Retina (tissue), 1 donor: Measurements from ENCODE around the gene TWSG1.

Experiments used
- DNase-seq: peaks from one replicate; pipeline ENCODE4 v3.0.0-alpha.2; 2016

The TWSG1 gene

GRCh38 chr18:9334329-9334972 is at the start of gene TWSG1:
Gene TWSG1 (plus strand): TSS chr18:9334773. CDS start chr18:9337230, 2,457 bp downstream.
- DNase-seq = peak; percentile 93

DNA sequence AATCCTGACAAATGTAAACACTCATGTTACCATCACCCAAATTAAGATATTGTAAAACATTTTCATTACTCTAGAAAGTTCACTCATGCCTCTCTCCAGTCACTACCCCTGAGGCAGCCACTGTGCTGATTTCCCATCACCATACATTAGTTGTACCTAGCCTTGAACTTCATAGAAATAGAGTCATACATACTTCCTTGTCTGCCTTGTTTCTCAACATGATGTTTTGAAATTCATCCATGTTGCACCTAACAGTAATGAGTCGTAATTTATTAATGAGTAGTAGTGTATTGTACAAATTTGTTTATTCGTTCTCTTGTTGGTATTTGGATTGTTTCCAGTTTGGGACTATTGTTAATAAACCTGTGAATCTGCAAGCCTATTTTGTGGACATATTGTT is 49.0 kb upstream of the TWSG1 start:
- DNase-seq = no peak

GRCh38 chr18:9287036-9287435 is 47.5 kb upstream of the TWSG1 start:
- no peak for DNase-seq

DNA sequence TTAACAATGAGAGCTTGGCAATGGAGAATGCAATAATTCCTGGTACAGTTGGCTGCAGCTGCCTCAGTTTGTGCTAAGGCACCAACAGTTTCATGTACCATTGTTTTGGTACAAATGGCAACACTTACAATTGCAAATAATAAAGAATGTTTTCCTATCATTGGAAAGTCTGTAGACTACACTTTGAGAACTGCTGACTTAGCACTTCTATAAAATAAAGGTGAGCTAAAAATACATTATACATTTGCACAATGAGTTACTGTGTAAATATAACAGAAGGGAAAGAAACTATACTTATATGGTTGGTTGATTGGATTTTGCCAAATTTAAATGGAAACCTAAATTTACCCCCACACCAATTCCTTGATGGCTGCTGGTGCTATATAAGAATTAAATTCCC is 44.9 kb upstream of the TWSG1 start:
- no peak for DNase-seq

- DNase-seq = no peak
Observed at GRCh38 chr18:9290156-9290555, 44.4 kb upstream of the TWSG1 start.

- no peak for DNase-seq
Observed at GRCh38 chr18:9292047-9292446, 42.5 kb upstream of the TWSG1 start.

DNA sequence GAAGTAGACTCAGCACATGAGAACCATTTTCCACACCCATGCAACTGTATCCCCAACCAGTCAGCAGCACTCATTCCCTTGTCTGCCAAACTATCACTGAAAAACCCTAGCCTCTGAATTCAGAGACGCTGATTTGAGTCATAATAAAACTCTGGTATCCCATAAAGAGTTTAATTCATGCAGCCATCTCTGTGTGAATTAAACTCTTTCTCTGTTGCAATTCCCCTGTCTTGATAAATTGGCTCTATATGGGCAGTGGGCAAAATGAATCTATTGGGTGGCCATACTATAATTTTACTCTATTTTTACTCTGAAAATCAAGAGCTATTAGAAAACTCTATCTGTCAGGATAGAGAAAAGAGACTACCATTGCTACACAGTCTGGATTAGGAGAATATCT is 40.6 kb upstream of the TWSG1 start:
- no peak for DNase-seq

DNA sequence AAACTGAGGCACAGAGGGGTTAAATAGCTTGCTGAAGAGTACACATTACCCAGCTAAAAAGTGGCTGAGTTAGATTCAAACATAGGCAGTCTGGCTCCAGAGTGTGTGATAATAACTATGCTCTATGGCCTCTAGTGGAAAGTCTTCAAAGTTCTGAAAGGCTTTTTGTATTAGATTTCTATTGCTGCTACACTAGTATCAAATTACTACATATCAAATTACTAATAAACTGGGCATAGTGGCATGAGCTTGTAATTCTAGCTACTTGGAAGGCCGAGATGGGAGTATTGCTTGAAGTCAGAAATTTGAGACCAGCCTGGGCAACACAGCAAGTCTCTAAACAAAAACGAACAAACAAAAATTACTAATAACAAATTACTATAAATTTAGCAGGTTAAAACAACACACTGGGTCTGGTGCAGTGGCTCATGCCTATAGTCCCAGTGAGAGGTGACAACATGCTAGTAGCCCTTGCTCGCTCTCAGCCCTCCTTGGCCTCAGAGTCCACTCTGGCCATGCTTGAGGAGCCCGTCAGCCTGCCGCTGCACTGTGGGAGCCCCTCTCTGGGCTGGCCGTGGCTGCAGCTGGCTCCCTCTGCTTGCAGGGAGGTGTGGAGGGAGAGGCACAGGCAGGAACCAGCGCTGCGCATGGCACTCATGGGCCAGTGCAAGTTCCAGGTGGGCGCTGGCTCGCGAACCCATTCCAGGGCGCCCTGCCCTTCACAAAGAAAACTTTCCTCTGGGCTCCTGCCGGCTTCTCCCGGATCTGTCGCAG is 38.2 kb upstream of the TWSG1 start:
- no peak for DNase-seq

DNA sequence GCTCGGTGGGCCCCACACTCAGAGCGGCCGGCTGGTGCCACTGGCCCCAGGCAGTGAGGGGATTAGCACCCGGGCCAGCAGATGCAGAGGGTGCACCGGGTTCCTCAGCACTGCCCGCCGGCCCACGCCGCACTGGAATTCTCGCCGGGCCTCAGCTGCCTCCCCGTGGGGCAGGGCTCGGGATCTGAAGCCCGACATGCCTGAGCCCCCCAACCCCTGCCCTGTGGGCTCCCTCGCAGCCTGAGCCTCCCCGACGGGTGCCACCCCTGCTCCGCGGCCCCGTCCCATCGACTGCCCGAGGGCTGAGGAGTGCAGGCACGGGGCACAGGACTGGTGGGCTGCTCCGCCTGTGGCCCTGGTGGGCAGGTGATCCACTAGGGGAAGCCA is 37.6 kb upstream of the TWSG1 start:
- DNase-seq = no peak

DNA sequence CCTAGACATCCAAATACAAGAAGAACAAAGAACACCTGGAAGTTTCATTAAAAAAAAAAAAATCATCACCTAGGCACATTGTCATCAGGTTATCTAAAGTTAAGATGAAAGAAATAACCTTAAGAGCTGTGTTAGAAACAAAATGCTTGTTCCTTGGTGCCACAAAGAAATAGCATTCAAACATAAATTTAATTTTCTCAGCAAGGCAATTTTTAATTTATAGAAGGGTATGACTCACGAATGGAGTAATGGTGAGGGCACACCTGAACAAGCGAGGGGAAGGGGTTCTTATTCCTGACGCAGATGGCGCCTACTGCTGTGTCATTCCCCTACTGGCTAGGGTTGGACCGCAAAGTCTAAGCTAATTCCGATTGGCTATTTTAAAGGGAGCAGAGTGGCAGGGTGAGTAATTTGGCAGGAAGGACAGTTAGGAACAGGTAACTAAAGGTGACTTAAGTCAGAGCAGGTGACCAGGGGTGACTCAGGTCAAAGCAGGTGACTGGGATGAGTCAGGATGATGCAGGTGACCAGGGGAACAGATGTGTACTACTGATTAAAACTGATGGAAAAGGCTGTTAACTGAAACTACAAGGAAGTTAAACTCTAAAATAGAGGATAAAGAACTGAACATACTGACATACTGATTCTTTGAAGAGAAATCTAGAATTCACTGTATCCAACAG is 30.0 kb upstream of the TWSG1 start:
- no peak for DNase-seq

DNA sequence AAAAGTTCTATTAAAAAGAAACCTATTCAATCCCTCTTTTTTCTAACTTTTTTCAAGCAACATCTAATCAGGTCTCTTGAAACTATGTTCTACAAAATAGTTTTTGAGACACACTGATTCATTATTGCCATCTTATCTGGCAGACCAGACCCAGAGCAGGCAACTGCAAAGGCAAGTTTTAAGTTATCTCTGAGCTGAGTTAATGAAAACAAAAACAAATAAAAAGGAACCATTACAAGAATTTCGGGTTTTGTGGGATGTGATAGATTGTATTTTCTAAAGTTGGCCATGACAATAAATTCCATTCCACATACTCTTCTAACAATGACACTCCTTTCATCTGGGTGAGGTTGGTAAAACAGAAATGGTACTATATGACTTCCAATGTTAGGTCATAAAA is 15.2 kb upstream of the TWSG1 start:
- DNase-seq = no peak

DNA sequence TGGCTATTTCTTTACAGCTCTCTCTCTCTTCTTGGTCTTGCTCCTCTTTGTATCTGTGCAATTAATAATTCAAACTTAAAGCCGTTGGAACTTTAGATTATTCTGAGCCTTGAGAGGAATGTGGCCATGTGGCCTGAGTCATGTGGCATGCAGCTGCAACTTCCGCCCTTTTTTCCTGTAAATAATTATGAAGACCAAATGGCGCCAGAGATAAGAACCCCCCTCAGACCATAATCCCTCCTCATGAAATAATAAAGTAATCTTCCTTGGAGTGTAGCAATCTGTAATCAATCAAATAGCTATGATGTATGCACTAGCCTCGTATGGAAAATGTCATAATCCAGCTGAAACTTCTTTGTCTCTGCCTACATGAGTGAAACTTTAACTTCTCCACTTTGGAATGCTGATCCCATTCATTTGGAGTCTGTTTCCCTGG is 13.5 kb upstream of the TWSG1 start:
- DNase-seq = no peak

- DNase-seq = no peak
Observed at GRCh38 chr18:9321736-9322135, 12.8 kb upstream of the TWSG1 start.

GRCh38 chr18:9322744-9323143 is 11.8 kb upstream of the TWSG1 start:
- no peak for DNase-seq

- DNase-seq = no peak
Observed at GRCh38 chr18:9323750-9324445, 10.7 kb upstream of the TWSG1 start.

DNA sequence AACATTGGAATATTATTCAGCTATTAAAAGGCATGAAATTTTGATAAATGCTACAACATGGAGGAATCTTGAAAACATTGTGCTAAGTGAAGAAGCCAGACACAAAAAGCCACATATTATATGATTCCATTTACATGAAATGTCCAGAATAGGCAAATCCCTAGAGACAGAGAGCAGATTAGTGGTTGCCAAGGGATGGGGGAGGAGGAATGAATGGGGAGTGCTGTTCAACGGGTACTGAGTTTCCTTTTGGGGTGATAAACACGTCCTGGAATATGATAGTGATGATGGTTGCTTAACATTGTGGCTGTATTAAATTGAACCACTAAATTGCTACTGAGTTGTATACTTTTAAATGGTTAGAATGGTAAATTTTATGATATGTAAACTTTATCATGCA is 8.9 kb upstream of the TWSG1 start:
- DNase-seq = no peak

DNA sequence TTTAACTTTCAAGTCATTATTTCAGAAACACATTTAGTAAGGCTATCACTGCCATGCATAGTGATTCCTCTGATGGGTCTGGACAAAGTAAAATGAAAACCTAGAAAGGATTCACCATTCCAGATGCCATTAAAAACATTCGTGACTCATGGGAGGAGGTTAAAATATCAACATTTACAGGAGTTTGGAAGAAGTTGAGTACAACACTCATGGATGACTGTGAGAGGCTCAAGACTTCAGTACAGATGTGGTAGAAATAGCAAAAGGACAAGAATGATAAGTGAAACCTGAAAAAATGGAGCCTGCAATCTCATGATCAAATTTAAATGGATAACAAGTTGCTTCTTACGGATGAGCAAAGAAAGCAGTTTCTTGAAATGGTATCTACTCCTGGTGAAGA is 5.8 kb upstream of the TWSG1 start:
- no peak for DNase-seq

DNA sequence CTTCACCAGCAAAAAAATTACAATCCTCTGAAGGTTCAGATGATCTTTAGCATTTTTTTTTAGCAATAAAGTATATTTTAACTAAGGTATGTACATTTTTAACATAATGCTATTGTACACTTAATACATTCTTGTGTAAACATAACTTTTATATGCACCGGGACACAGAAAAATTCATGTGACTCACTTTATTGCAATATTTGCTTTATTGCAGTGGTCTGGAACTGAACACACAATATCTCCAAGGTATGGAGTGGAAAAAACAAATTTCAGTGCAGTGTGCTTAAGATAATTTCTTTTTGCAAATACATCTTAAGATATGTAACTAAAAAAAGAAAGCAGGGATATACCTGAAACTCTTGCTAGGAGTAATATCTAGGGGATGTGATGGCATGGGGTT is 5.1 kb upstream of the TWSG1 start:
- DNase-seq = no peak

DNA sequence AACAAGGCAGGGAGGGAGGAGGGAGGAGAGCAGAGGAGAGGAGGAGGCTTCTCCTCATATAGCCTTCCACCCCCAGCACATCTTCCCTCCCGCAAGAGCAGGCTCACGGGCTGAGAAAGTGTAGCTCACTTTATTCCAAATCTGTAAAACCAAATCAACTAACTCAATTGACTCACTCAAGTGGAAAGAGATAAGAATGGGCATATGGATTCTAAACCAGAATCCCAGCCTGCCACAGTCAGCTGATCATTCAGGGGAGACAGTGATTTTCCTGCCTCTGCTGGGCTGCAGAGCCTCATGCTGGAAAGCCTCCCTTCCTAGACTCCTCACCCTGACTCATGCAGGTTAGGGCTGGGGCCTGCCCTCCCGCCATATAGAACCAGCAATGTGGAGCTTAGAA is 4.2 kb upstream of the TWSG1 start:
- DNase-seq = no peak

GRCh38 chr18:9333441-9334328 is 888 bp upstream of the TWSG1 start:
- no peak for DNase-seq

DNA sequence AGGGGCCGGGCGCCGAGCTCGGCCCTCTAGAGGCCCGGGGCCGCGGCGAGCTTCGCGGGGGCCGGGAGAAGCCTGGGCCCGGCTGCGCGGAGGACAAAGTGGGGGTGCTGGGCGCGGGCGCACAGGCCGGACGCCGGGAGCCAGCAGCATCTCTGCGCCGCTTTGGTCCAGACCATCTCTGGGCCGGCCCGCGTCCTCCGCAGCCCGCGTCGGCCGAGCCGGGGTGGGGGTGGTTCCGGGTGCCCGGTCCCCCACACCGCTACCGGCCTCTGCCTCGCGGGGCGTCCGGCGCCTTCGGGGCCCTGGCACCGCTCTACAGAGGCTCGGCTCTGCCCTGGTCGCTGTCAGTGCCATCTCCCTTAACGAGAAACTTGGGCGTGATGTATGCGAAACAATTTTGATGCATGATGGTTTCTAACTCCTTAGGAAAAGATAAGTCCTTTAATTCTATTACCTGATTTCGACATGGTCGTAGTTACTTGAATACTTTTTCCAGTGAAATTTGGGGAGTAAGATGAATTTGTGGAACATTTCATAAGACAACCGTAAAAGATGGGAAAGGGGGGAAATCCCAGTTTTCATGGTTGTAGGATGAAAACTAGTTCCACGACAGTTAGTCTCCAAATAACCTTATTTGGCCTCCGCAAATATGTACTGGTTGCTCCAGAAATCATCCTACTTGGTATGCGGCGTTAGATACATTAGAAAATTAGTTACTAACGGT is 562 bp downstream of the TWSG1 start:
- no peak for DNase-seq

DNA sequence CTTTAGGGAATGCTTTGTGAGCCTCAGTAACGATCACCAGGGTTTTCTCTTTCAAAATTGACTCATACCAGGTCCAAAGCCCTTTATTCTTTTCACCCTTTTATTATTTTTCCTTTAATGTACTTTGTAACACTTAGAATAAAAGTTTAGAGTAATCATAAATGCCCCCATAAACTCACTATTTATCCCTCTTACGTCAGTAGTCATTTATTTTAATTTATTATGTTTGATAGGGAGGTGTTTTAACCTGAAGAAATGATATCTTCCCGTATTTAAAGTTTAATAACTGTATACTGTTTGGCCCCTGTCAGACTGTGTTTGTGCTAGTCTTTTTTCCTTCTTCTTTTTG is 1.1 kb downstream of the TWSG1 start:
- DNase-seq = no peak
